Cardiac muscle cell (in vitro differentiated cells and primary cell): ENCODE measurements around the gene DAPK1. TPM values are rescaled to one million over a fixed set of nuclear protein-coding genes. Genes with fewer than 3 reads are reported as not detected.

Source experiments
- DNase-seq, 2 donors: peaks; one replicate each; pipeline versions ENCODE4 v3.0.0 to v3.0.0-alpha.2; 2010 to 2017; ENCODE audit warnings: low read depth in 1 of 2, low spot score in 1 of 2
- H3K27ac ChIP-seq: fragments of 200-600 bp; sonication (generic); 2 replicates; pipeline ENCODE4 v1.5.1; 2016
- H3K27me3 ChIP-seq: fragments of 200-600 bp; sonication (generic); 2 replicates; pipeline ENCODE4 v1.6.0; 2016; ENCODE audit warnings: control low read depth
- H3K36me3 ChIP-seq: fragments of 200-600 bp; sonication (generic); 2 replicates; pipeline ENCODE4 v1.5.1; 2016; ENCODE audit warnings: control low read depth
- H3K4me1 ChIP-seq: fragments of 200-600 bp; sonication (generic); 2 replicates; pipeline ENCODE4 v1.8.1; 2017; ENCODE audit warnings: low read depth, mild to moderate bottlenecking, mixed run types
- H3K4me3 ChIP-seq: fragments of 200-600 bp; sonication (generic); 2 replicates; pipeline ENCODE4 v1.5.1; 2016; ENCODE audit warnings: mild to moderate bottlenecking
- H3K9me3 ChIP-seq: fragments of 200-600 bp; sonication (generic); 2 replicates; pipeline ENCODE4 v1.5.1; 2017; ENCODE audit warnings: low read depth, mild to moderate bottlenecking, control low read depth
- CTCF ChIP-seq: IDR thresholded peaks from 2 replicates; pipeline ENCODE4 v1.5.1; 2012; ENCODE audit warnings: low read depth, mild to moderate bottlenecking, low read length
- polyA plus RNA-seq: library from polyadenylated mRNA; unstranded; fragments of >200 nt; fragmentation: Nextera tagmentation; extraction: Ambion mirVana; gene quantifications from 2 replicates; pipeline ENCODE4 v1.2.1, GENCODE V29; 2016
- total RNA-seq: library from RNA; depleted of rRNA; stranded (reverse); fragments of >200 nt; gene quantifications from 2 replicates; pipeline ENCODE4 v1.2.3, GENCODE V29; 2016

DAPK1 gene
- total and polyA plus RNA-seq, 2 experiments from 2014 or later, result 21.0 to 39.6 TPM

DNA sequence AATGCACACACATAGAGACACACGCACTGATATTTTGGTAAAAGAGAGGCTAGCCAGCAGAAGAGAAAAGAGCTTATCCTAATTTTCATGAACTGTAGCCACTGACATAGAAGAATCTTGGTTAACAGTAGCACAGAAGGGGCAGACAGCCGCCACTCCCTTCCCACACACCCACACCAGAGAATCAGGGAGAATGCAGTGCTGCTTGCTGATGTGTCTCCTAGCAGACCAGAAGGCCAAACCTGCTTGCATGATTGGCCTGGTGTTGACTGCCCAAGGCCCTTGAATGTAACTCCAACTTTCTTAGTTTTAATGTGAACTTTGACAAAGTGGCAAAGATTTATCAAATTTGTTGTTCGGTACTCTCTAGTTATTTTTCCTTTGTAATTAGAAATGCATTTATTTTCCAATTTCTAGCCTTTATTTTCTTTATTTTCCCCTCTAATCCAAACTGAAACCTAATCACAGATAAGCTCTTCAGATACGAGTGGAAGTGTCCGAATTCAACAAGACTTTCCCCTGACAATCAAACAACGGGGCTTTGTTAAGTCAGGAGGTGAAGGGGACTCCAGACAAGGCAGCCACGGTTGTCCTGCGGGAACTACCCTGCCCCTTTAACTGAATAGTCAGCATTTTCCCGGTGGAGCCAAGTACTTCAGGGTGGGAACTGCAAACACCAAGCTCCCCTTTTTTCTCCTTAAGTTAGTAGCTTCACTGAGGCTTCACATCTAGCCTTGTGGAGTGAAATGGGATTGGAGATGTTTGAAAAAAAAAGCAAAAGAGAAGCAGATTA lies 146.3 kb downstream of the DAPK1 start:
- no peak for DNase-seq
- no peak for TF ChIP-seq CTCF
- Histone ChIP-seq H3K36me3 (no peaks in the 10 kb centered on the region), H3K27ac (no peak overlapping the region), H3K4me3 (no peak overlapping the region), H3K4me1 (peaks cover 18% of the 10 kb centered on the region), H3K9me3 (no peaks in the 10 kb centered on the region), H3K27me3 (no peaks in the 10 kb centered on the region)

- TF ChIP-seq CTCF, result no peak
- Histone ChIP-seq H3K27me3 (no peaks in the 10 kb centered on the region), H3K36me3 (no peaks in the 10 kb centered on the region), H3K9me3 (no peaks in the 10 kb centered on the region), H3K4me1 (peaks cover 18% of the 10 kb centered on the region), H3K27ac (no peak overlapping the region), H3K4me3 (no peak overlapping the region)
- DNase-seq, result no peak
These were observed 147.0 kb downstream of the DAPK1 start for GRCh38 chr9:87644659-87645058.

DNA sequence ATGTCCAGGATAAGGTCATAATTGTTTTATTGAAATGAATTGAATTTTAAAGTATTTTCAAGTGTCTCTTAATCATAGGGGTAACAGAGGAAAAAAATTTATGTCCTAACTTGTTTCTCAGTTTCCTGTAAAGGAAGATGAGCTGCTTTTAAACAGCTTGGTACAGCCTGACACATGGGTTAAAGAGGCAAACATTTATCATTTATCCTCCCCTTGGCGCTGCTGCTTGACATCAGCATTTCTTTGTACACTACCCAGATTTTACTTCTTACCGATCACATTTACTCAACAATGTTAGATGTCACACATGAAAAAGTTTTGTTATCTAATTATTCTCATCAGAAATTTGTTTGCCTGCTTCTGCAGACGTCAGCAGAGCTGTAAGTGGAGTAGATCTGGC lies 148.9 kb downstream of the DAPK1 start:
- no peak for TF ChIP-seq CTCF
- H3K27me3 ChIP-seq, result no peaks in the 10 kb centered on the region
- peaks cover 14% of the 10 kb centered on the region for H3K36me3 ChIP-seq
- H3K4me3 ChIP-seq, result no peak overlapping the region
- H3K4me1 ChIP-seq, result peaks cover 18% of the 10 kb centered on the region
- no peaks in the 10 kb centered on the region for H3K9me3 ChIP-seq
- no peak overlapping the region for H3K27ac ChIP-seq
- DNase-seq, result no peak

DNA sequence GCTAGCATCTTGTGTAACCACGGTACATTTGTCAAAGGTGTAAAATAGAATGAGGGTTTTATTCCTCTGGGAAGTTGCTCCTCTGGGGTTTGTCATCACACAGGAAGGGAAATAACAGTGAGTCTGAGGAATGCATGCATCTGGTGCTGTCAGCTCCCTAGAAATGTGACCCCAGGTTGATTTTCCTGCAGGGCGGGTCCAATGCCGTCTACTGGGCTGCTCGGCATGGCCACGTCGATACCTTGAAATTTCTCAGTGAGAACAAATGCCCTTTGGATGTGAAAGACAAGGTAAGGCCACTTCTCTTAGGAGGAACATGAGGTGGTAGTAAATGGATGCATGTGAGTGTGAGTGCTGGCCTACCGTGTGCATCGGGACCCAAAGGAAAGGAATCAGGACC lies 149.4 kb downstream of the DAPK1 start:
- TF ChIP-seq CTCF, result no peak
- no peak overlapping the region for H3K4me3 ChIP-seq
- H3K4me1 ChIP-seq, result peaks cover 16% of the 10 kb centered on the region
- H3K9me3 ChIP-seq, result no peaks in the 10 kb centered on the region
- H3K27ac ChIP-seq, result no peak overlapping the region
- H3K27me3 ChIP-seq, result no peaks in the 10 kb centered on the region
- no peak for DNase-seq
- peaks cover 14% of the 10 kb centered on the region for H3K36me3 ChIP-seq

- Histone ChIP-seq H3K4me1 (peaks cover 7% of the 10 kb centered on the region), H3K27ac (no peak overlapping the region), H3K9me3 (no peaks in the 10 kb centered on the region), H3K36me3 (peaks cover 14% of the 10 kb centered on the region), H3K27me3 (no peaks in the 10 kb centered on the region), H3K4me3 (no peak overlapping the region)
- no peak for TF ChIP-seq CTCF
- no peak for DNase-seq
These were observed 150.9 kb downstream of the DAPK1 start for GRCh38 chr9:87648606-87649005.
